Measurements from ENCODE around the gene PSMD1.

DNA sequence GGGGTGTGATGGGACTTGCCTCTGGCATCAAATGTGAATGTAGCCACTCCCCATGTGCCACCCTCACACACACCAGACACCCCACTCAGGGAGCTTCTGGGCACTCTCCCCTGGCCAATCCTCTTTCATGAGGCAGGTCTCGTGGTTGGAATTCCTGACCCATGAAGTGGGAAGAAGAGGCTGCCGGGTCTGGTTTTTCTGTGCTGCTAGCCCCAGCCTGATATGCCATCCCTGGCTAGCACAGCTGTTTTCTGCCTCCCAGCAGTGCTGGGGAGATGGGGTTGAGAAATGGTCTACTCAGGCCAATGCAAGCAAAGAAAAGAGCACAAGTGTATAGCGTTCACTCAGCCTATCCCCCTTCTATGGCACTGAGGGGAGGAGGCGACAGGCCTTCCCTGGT is 20.5 kb upstream of the PSMD1 start:
- TF ChIP-seq CTCF (IDR thresholded peaks at IDR 0.05; ENCODE audit: control extremely low read depth in 1 of 3, insufficient read depth in 1 of 3, low read depth in 1 of 3, low read length in 3 of 3) (no peak), JUND (IDR thresholded peaks at IDR 0.05; ENCODE audit: low read length) (no peak), EP300 (IDR thresholded peaks at IDR 0.05; ENCODE audit: borderline replicate concordance in 1 of 2, low read depth in 2 of 2, low read length in 2 of 2) (no peak), POLR2AphosphoS5 (IDR thresholded peaks at IDR 0.05; ENCODE audit: low read depth, low read length) (no peak), EZH2 (IDR thresholded peaks at IDR 0.05; ENCODE audit: low read depth, low read length, severe bottlenecking) (no peak), BCL11A (IDR thresholded peaks at IDR 0.05; ENCODE audit: low read depth in 2 of 2, low read length in 2 of 2) (no peak), POLR2A (IDR thresholded peaks at IDR 0.05; ENCODE audit: control extremely low read depth in 1 of 2, low read depth in 2 of 2, low read length in 2 of 2) (no peak), RNF2 (IDR thresholded peaks at IDR 0.05; ENCODE audit: borderline replicate concordance, low read depth, low read length, missing control alignments, poor library complexity, severe bottlenecking) (no peak)
- TF ChIP-seq, protein P1, sequence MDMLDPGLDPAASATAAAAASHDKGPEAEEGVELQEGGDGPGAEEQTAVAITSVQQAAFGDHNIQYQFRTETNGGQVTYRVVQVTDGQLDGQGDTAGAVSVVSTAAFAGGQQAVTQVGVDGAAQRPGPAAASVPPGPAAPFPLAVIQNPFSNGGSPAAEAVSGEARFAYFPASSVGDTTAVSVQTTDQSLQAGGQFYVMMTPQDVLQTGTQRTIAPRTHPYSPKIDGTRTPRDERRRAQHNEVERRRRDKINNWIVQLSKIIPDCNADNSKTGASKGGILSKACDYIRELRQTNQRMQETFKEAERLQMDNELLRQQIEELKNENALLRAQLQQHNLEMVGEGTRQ (IDR thresholded peaks at IDR 0.05; ENCODE audit: low read length), result no peak
